NCI-H1694 (cell line): Measurements from ENCODE around the gene ITGA2.
"Not testable (repeated sequence)": the region's sequence is repeated elsewhere in the genome, so short reads cannot be mapped to it uniquely, and the experiment has no call there.

Source experiments
- DNase-seq: peaks from one replicate; lab custom pipeline; 2025; lab: John Stamatoyannopoulos, UW

The ITGA2 gene

DNA sequence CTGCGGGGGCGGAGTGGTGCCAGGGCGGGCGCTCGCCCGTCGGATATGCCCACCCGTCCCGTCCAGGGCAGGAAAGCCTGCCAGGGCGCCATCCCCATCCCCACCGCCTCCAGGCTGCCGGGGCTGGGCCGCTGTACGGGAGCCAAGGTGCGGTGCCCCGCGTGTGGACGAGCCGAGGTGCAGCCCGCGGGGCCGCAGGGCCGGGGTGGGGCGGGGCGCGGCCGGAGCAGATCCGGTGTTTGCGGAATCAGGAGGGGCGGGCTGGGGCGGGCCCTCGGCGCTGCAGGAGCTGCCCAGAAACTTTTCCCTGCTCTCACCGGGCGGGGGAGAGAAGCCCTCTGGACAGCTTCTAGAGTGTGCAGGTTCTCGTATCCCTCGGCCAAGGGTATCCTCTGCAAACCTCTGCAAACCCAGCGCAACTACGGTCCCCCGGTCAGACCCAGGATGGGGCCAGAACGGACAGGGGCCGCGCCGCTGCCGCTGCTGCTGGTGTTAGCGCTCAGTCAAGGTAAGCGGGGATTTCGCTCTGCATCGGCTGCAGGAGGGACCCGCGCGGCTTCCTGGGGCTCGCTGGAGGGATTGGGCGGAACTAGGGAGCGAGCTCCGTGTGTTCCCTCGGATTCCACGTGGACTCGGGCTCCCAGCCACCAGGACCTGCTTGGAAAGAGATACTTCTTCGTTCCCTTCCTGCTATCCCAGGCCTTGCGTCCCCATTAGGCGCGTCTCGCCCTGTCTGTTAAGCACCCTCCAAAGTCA, at the start of gene ITGA2:
Gene ITGA2, plus strand, starts transcription at position 328 of the 756 bp plus-strand sequence. Its CDS starts 117 bp downstream, at position 445.
- peak; percentile 4 for DNase-seq

DNA sequence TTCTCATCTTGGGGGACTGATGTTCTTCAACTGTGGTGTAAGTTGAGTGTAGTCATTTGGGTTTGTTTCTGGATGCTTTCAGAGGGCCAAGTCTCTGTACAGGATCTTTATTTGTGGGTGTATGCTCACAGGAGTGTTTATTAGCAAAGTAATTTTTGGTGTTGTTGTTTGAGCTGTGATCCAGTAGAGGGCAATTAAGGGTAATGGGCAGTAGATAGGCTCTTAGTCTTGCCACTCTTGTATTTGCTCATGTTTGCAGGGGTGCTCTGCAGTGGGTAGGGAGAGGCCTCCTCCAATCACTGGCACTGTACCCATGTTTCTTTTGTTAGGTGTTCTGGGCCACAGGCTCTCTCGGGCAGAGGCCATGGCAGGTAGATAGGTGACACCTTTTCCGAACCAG, 45.9 kb upstream of the ITGA2 start:
- DNase-seq = no peak

DNA sequence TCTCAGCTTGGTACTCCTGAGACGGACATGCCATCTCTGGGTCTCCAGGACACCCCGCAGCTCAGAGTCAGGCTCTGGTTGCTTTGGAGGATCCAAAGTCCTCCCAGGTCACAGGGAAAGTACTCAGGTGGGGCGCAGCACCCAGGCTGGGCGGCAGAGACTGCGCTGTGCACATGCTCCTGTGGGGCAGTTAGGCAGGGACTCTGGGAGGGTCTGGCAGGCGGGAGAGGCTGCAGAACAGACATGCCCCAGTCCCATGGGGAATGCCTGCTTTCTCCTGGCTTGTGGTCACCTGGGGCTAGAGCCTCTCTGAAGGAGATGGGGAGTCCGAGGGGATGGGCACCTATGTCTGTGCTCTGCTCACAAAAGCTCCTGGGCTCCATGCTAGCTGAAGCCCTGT, 45.3 kb upstream of the ITGA2 start:
- no peak for DNase-seq

DNA sequence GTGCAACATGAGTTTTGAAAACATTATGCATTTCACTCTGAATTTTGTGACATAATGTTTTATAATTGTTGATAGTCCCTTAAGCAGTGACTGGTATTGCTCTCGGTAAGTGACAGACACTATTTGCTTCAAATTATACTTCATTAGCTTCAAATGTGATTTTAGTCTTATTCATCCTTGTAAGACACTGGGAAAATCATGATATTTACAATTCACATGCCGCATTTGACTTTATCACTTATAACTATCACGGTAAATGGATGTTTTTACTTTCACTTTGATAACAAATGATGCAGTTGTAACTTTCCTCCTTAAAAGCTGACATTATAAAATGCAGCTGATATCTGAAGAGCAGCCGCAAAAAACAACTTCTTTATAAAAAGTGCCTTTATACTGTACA, 44.1 kb upstream of the ITGA2 start:
- no peak for DNase-seq

DNA sequence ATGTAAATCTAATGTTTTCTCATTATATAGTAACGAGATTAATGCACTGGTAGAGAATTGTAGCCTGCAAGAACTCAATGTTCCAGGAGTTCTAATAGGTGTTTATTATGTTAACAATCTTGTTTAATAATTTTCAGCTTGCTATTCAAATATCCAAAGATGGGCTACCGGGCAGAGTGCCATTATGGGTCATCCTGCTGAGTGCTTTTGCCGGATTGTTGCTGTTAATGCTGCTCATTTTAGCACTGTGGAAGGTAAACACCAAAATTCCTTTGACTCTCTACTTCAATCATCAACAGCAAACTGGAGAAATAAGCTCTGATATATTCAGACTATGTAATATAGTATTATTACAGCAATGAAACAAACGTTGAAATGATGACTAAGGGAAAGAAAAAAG, 41.9 kb upstream of the ITGA2 start:
- DNase-seq = no peak

DNA sequence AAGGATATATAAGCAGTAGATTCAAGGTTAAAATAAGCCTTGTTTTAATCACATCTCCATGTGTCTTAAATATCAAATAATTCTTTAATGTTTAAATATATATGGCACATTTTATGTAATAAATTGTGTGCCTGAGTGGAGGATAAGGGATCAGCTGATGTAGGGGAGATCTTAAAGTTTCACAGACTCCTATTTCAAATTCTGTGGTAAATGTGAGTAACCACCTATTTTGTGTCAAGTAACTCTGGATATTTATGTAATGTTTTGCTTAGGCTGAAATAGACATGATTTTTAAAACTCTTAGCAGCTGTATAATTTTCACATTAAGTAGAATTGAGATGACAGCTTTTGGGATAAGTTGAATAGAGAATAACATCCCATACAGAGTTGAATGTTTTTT, 41.3 kb upstream of the ITGA2 start:
- DNase-seq = no peak

DNA sequence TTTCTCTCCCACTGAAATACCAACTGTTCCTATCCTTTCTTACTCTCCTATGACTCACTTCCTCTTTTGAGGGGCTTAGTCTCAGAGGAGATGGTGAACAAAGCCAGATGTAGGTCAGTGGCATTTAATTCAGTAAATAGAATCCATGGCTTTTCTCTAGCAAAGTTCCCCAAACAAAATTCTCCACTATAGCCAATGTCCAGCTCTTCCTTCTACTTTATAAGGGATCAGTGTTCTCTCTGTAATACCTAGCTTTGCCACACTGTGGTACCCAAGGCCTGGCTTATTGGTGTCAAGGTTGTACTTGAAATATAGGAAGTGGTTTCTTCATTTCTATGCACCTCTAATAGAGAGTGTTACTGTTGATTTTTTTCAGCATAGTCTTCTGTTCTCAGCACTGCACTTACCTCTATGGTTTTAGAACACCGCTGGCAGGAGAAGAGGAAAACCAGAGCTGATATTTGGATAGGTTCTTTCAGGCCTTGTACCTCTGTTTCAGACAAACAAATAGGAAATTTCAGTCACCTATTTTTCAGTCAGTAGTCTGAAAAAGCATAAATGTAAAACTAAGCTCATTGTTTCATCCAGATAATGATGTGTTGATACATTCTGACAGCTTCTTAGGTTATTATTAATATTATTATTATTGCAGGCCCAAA, 40.6 kb upstream of the ITGA2 start:
- peak; percentile 71 for DNase-seq

DNA sequence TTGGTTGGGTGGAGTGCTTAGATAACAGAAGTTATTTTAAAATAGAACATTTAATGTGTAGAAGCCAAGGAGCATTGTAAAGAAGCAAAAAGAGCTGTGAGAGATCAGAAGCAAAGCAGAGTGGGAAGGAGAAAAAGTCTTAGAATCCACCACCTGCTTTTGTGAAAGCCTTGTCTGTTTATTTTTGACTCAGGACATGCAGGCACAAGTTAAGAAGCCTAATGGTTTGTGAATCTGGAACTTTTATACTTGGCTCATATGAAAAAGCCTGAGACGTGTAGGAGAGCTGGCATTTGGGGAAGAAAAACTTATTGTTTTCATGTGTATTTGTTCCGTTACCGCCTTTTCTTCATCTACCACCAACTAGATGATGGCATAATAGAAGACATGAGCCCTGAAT, 38.5 kb upstream of the ITGA2 start:
- no peak for DNase-seq

DNA sequence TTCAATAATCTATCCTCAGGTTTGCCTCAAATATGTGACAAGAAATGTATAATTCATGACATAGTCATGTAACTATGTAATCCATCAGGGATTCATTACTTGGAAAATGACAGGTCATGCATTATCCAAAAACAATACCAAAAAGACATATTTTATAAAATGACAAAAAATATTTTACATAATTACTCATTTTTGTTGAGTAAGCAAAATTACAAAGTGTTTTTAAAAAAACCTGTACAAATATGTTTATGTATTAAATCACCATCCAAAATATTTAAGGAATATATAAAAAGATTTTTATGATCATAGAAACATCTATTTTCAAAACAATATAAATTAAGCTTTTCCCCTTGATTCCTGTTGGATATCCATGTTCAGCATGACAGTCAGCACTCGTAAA, 36.7 kb upstream of the ITGA2 start:
- no peak for DNase-seq

DNA sequence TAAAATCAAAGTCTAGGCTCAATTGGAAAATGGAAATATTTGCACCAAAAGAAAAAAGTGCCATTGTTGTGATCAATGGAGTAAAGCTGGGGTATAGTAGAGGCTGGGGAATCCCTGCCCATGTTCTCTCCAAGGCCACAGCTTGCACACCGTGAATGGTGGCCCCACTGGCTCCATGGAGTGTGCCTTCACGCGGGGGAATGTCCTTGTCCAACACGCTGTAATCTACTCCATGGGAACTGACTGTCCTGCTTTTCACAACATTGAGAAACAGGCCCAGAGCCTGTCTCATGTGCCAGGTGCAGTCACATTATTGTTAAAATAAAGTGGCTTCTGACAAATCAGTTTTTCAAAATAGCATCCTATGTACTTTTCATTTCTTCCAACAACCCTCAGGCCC, 33.1 kb upstream of the ITGA2 start:
- no peak for DNase-seq

DNA sequence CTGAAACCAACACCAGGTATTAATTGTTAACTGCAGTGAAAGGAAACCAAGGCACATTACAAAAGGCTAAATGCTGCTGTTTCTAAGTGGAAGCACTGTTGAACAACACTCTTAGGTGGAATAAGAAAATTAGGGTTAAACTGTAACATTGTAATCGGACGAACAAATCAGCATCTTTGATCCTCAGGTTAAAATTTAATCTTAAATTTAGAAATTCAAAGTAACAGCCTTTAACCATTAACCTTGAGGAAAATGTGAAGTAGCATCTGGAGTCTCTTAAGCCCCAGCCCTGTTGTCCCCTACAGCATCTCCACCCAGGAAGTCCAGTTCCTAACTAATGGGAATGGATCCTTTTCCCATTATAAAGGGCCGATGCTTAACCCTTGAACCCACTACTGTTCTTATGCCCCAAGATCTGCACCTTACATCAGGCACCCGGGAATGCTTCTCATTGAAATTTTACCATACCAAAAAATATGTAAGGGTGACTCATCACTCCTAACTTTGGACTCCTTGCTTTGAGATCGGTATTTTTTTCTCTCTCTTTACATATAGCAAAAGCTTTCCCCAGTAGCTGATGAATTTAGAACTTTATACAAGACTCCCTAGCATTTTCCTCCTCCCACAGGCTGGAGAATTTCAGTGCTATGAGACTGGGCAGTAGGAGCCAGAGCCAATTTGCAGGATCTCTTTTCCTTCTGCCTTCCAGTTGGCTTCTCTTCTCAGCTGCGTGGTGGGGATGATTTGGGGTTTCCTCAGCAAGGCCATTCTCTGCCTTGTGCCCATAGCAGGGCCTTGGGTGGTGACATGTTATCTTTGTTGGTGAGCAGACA, 32.0 kb upstream of the ITGA2 start:
- DNase-seq = no peak

DNA sequence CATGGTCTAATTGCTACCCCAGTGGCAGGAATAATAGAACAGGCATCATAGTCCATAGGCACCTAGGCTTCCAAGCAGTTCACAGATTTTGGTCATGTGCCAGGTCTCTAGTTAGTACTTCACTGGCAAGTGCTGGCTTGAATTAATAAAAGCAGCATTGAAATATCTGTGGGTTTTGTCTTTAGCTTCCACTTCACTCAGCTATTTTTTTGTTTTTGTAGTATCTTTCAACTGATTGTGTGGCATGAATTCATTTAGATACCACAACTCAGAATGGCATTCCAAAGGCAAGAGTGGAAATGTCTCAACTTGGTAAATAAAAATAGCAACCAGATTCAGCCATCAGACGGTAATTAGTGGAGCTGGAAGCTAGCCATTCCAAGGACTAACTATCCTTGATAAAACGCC, 27.9 kb upstream of the ITGA2 start:
- peak; percentile 53 for DNase-seq

DNA sequence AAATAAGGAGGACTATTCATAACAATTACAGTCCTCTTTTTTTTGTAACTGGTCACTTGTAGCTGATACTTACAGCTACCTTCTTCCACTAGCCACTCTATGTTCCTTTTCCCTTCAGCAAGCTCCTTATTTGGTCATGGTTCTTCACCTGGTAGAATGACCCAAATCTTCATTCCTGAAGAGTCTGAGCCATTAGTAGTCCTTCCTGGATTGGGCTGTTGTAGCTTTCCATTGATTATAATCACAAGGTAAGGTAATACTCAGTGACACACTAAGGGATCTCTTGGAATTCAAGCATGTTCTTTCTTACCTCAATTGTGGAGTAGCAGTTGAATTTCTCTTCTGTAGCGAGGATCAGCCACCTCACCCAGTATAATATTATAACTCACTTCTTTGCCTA, 25.5 kb upstream of the ITGA2 start:
- no peak for DNase-seq

DNA sequence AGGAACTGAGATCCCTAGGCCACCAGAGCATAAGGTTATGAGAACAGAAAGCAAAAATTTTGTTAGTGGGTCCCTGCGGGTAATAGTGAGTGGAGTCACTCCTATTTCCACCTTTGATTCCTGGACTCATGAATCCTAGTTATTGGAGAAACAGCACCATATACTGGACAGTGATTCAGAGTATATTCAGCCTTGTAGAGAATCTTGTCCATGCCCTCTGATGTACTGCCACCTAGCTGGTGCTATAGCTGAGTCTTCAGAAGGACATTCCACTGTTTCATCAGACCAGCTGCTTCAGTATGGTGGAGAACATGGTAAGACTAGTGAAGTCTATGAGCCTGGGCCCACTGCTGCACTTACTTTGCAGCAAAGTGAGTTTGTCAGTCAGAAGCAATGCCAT, 25.0 kb upstream of the ITGA2 start:
- DNase-seq = no peak

DNA sequence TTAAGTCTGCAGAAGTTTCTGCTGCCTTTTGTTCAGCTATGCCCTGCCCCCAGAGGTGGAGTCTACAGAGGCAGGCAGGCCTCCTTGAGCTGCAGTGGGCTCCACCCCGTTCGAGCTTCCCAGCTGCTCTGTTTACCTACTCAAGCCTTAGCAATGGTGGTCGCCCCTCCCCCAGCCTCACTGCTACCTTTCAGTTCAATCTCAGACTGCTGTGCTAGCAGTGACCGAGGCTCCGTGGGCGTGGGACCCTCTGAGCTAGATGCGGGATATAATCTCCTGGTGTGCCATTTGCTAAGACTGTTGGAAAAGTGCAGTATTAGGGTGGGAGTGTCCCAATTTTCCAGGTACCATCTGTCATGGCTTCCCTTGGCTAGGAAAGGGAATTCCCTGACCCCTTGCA, 13.0 kb upstream of the ITGA2 start:
- DNase-seq = not testable (repeated sequence)

DNA sequence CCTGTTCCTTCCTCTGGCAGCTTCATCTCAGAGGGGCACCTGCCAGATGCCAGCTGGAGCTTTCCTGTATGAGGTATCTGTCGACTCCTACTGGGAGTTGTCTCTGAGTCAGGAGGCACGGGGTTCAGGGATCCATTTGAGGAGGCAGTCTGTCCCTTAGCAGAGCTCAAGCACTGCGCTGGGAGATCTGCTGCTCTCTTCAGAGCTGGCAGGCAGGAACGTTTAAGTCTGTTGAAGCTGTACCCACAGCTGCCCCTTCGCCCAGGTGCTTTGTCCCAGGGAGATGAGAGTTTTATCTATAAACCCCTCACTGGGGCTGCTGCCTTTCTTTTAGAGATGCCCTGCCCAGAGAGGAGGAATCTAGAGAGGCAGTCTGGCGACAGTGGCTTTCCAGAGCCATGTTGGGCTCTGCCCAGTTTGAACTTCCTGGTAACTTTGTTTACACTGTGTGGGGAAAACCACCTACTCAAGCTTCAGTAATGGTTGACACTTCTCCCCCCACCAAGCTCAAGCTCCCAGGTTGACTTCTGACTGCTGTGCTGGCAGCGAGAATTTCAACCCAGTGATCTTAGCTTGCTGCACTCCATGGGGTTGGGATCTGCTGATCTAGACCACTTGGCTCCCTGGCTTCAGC, 11.8 kb upstream of the ITGA2 start:
- no peak for DNase-seq

DNA sequence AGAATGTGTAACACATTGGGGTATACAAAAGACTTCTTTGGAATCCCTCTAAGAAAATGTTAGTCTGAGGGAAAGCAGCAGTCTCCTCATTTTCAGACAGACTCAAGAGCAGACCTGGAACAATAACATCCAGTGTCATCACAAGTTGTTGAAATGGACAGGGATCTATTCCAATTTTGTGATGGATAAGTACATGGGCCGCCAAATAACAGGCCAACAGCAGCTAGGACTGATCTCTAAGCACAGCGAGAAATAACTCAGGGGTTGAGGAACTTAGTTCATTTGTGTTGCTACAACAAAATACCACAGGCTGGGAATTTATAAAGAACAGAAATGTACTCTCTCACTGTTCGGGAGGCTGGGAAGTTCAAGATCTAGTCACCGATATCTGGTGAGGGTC, 7.6 kb upstream of the ITGA2 start:
- DNase-seq = no peak

DNA sequence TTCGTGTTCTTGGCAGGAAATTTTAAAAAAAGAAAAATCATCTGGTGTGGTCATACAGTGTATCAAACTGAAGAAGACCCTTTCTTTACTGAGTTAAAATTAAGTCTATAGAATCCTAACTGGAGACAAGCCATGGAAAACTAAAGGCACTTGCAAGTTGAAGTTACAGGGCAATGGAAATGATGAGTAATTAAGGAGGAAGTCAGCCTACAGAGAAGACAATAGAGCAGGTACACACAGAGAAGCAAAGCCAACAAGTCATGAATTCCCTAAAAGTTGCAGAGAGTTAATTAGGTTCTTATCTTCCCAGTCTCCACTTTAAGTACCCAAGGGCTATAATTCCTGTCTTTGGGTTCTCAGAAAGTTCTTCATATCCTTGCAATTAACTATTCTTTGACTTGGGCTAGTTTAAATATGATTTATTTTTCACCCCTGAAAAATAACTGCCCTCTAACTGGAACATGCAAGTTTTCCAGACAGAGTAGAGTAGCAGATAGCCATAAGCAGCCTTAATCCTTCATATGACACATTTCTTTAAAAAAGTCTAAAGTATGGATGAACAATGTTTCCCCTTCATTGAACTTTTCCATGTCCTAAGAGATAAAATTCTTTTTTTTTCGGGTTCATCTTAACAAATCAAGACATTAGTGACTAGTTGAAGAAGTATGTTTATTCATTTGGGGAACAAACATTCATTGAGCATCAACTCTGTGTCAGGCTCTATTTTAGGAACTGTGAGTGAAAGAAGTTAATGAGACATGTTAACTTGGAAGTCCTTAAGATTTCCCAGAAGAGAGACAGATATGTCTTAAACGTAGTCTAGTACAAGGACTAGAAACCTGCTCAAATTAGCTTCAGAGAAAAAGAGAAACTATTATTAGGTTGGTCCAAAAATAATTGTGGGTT, 5.2 kb upstream of the ITGA2 start:
- DNase-seq = no peak

DNA sequence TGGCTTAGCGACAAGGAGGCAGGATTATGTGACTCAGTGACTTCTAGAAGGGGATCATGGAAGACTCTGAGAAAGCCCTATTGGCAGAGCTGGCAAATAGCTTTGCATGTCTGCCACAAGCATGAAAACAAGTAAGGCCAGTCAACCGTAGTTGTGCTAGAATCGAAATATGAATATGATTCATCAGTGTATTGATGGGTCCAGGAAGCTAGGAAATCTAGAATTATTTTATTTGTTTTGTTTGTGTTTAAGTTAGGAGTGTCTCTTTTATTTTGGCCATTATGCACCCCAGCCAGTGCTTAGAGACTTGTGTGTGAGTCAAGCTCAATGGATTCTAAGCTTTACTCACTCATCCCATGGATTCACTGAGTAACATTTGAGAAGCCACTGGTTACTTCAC, 3.8 kb upstream of the ITGA2 start:
- no peak for DNase-seq

DNA sequence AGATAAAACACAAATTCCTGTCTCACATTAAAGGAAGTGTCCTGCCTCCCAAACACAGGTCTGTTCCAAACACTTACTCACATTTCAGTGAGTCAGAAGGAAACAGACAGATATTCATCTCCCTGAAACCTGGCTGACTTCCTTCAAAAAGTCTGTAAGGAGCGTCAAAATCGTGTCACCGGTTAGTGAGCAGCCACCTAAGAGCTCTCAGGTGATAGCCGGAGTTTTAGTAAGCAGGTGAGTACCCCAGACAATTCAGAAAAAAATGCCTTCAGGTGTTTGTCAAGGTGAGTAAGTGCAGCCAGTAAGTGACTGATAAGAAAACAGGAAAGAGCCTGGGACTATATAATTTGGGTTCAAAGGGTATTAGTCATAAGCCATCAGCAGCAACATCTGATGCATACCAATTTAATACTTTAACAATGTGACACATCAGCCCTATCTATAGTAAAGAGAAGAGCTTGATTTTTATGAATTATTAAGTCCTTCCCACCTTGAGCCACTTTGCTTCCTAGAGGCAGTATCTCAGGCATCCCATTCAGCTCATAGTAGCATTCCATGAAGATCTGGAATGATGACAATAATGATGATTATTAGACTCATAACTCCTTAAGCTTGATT, 1.3 kb upstream of the ITGA2 start:
- no peak for DNase-seq
